Nephron progenitor cell (in vitro differentiated cells): ENCODE results near the gene GPS1.
A peak's percentile ranks its signal among the peaks of the same experiment; 100 is the strongest.

Experiments
- DNase-seq: peaks from one replicate; pipeline ENCODE4 v3.0.0; 2021
- H3K27ac Mint-ChIP-seq: 2 replicates; pipeline ENCODE4 v1.8.0; 2021; ENCODE audit warnings: mild to moderate bottlenecking, moderate library complexity, mixed read lengths
- H3K27me3 Mint-ChIP-seq: 2 replicates; pipeline ENCODE4 v1.8.0; 2021; ENCODE audit warnings: mild to moderate bottlenecking, low read depth, mixed read lengths; ENCODE audit not compliant: poor library complexity
- H3K36me3 Mint-ChIP-seq: 2 replicates; pipeline ENCODE4 v1.8.0; 2021; ENCODE audit warnings: low read depth, mixed read lengths
- H3K4me1 Mint-ChIP-seq: 2 replicates; pipeline ENCODE4 v1.8.0; 2021; ENCODE audit warnings: mixed read lengths
- H3K4me3 Mint-ChIP-seq: 2 replicates; pipeline ENCODE4 v1.8.0; 2021; ENCODE audit warnings: mild to moderate bottlenecking, moderate library complexity, mixed read lengths
- H3K9me3 Mint-ChIP-seq: 2 replicates; pipeline ENCODE4 v1.8.0; 2021; ENCODE audit warnings: mild to moderate bottlenecking, moderate library complexity, mixed read lengths
- CTCF ChIP-seq: fragments of 200-600 bp; sonication (generic); IDR thresholded peaks from 2 replicates; pipeline ENCODE4 v1.5.0; 2021; ENCODE audit warnings: antibody characterized with exemption

The GPS1 gene

DNA sequence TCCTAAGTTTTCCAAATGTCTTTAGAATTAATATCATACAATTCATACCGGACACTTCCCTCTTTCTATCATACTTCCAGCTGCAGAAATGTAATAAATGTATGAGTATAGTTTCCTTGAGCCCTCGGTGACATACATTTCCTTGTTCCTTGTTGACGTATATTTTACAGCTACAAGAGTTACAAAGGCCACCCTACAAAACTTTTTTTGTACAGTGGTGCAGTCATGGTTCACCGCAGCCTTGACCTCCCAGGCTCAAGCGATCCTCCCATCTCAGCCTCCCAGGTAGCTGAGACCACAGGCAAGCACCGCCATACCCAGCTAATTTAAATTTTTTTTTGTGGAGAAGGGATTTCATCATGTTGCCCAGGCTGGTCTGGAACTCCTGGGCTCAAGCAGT lies 21.1 kb downstream of the GPS1 start:
- Mint-ChIP-seq H3K27ac (no peak overlapping the region), H3K4me3 (no peak overlapping the region), H3K36me3 (no peaks in the 10 kb centered on the region), H3K4me1 (peaks cover 5% of the 10 kb centered on the region), H3K9me3 (peaks cover 16% of the 10 kb centered on the region), H3K27me3 (peaks cover 45% of the 10 kb centered on the region)
- DNase-seq, result no peak
- TF ChIP-seq CTCF, result no peak

GRCh38 chr17:82073446-82073845 lies 21.7 kb downstream of the GPS1 start:
- H3K4me1 Mint-ChIP-seq, result peaks cover 11% of the 10 kb centered on the region

DNA sequence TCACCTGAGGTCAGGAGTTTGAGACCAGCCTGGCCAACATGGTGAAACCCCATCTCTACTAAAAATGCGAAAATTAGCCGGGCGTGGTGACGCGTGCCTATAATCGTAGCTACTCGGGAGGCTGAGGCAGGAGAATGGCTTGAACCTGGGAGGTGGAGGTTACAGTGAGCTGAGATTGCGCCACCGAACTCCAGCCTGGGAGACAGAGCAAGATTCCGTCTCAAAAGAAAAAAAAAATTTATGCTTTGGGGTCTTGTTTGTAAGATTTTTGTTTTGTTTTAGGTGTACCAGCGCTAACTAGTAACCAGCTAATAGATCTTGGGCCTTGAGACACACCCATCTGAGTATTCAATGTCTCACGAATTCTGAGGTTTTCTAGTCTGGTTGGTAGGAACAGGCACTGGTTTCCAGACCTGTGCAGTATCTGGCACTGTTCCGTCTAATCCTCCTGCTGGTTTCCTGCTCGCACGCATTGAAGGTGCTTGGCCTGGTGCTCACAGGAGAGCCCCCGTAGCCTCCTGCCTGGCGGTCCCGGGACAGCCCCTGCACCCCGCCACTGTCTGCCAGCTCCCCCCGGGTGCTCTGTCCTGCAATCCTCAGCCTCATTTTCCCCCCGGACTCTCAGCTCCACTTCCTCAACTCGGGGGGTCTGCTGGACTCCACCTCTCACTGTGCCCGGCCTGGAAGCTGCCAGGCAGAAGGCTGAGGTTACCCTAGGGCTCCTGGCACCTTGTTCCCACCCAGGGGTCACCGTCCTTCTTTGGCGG lies 24.5 kb downstream of the GPS1 start:
- DNase-seq, result no peak
- Mint-ChIP-seq H3K4me1 (peaks cover 11% of the 10 kb centered on the region), H3K27ac (peak overlapping the region; percentile 88), H3K9me3 (peaks cover 16% of the 10 kb centered on the region), H3K4me3 (no peak overlapping the region), H3K27me3 (peaks cover 25% of the 10 kb centered on the region), H3K36me3 (peaks cover 5% of the 10 kb centered on the region)
- TF ChIP-seq CTCF, result no peak

More at GRCh38 chr17:82073446-82073845, 21.7 kb downstream of the GPS1 start:
- H3K36me3 Mint-ChIP-seq, result peaks cover 5% of the 10 kb centered on the region
- TF ChIP-seq CTCF, result no peak
- peaks cover 16% of the 10 kb centered on the region for H3K9me3 Mint-ChIP-seq
- no peak for DNase-seq
- H3K27ac Mint-ChIP-seq, result no peak overlapping the region
- peaks cover 47% of the 10 kb centered on the region for H3K27me3 Mint-ChIP-seq
- no peak overlapping the region for H3K4me3 Mint-ChIP-seq

DNA sequence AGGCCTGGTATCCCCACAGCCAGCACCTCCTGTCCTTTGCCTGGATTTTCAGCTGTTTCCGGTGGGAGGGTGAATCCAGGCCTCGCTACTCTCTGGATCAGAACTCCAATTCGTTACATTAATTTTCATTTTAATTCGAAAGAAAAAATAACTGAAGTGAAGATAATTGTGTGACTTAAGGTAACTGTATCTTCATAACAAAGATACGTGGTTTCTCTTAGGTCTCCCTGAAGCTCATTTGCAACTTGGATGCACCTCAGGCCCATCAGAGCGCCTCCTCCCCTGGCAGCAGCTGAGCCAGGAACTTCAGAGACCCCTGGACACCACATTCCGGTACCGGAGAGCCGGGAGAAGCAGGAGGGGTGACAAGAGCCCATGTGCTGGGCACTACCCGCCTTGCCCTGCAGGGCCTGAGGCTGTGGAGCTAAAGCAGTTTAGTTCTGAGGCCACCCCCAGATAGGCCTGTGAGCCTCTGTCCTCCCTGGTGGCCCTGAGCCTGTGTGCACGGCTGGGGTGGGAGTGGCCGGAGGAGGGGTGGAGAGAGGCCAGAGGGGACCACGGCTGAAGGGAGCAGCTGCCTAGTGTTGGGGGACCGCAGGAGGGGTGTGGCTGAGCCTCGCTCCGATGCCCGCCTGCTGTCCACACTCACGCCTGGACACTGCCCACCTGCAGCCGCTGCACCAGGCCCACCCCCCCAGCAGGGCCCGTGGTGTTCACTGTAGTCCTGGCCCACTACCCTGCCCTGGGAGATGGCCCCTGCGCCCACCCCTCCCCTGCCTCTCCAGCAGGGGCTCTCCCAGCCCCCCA lies 25.3 kb downstream of the GPS1 start:
- H3K4me3 Mint-ChIP-seq, result no peak overlapping the region
- TF ChIP-seq CTCF, result no peak
- peak overlapping the region; percentile 88 for H3K27ac Mint-ChIP-seq
- H3K27me3 Mint-ChIP-seq, result peaks cover 25% of the 10 kb centered on the region
- H3K4me1 Mint-ChIP-seq, result peaks cover 11% of the 10 kb centered on the region
- DNase-seq, result peak; percentile 39
- H3K36me3 Mint-ChIP-seq, result peaks cover 5% of the 10 kb centered on the region
- peaks cover 16% of the 10 kb centered on the region for H3K9me3 Mint-ChIP-seq

DNA sequence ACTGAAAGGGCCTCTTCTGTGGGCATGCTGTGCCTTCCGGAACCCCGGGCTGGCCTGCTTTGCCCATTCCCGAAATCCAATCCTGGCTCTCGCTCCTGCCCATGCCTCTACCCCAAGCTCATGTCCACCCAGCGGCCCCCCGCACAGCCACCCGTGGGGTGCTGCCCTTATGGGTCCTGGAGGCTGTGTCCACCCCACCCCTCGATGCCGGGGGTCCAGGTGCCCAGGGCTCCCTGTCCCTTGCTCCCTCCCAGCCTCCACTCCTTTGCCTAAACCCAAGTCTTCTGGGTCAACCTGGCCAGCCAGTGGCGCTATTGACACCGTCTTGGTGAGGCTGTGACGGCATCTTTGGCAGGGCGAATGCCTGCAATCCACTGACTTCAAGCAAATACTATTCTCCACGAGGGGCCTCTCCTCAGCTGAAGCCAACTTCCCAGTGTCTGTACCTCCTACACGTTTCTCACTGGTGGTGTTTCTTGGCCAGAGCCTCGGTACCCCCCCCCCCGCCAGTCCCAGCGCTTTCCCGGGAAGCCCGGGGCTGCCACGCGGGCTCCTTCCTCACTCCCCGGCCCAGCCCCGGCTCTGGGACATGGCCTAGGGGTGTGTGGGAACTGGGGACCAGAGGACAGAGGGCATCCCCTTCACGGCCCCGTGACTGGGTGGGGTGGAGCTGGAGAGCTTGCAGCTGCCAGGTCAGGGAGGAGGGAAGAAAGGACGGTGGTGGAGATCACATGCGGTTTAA lies 26.1 kb downstream of the GPS1 start:
- no peak for TF ChIP-seq CTCF
- Mint-ChIP-seq H3K4me1 (peaks cover 11% of the 10 kb centered on the region), H3K4me3 (no peak overlapping the region), H3K27ac (peak overlapping the region; percentile 41), H3K36me3 (peaks cover 5% of the 10 kb centered on the region), H3K27me3 (peaks cover 17% of the 10 kb centered on the region), H3K9me3 (peaks cover 12% of the 10 kb centered on the region)
- no peak for DNase-seq
